Measurements from ENCODE around the gene QRICH1. TPM values are rescaled to one million over a fixed set of nuclear protein-coding genes. Genes with fewer than 3 reads are reported as not detected.

The QRICH1 gene
- total RNA-seq, 5 donors from 2014 or later (not counting 1 experiment from before 2014, with no cell fraction given), result 142 to 202 (median 155) TPM

- ATAC-seq (replicated peaks in 1 of 4) (no peak), DNase-seq (no peak)
- Mint-ChIP-seq H3K36me3 (peaks cover 38% of the 10 kb centered on the region), H3K27me3 (no peaks in the 10 kb centered on the region), H3K27ac (no peak overlapping the region), H3K9me3 (no peaks in the 10 kb centered on the region), H3K4me1 (peaks cover 18 to 22% (median 19%) of the 10 kb centered on the region in 3 donors), H3K4me3 (no peak overlapping the region)
- CTCF ChIA-PET, result no interaction called here
- H3K9me3 ChIP-seq, result no peaks in the 10 kb centered on the region
- WGBS (ENCODE audit: insufficient coverage), result 92% methylated on average over 2 of the region's 13 CpGs
- H3K27me3 ChIP-seq (replicated peaks in 1 of 2; ENCODE audit: control insufficient read depth in 2 of 2, extremely low read depth in 1 of 2, insufficient read depth in 2 of 2, low read length in 1 of 2), result no peaks in the 10 kb centered on the region
- H3K27ac ChIP-seq (ENCODE audit: low read length), result no peak overlapping the region
- POLR2A ChIA-PET, result no interaction called here
- peaks cover 10 to 63% of the 10 kb centered on the region in 2 donors for H3K36me3 ChIP-seq (ENCODE audit: control insufficient read depth in 2 of 2, extremely low read depth in 1 of 2, insufficient read depth in 1 of 2, low read length in 1 of 2)
- H3K4me1 ChIP-seq (ENCODE audit: control insufficient read depth in 1 of 2, extremely low read depth in 1 of 2, insufficient read depth in 2 of 2, low read length in 2 of 2), result peaks cover 8 to 24% of the 10 kb centered on the region in 2 experiments
- H3K4me3 ChIP-seq (ENCODE audit: control insufficient read depth in 1 of 2, extremely low read depth in 1 of 2, low read length in 1 of 2), result no peak overlapping the region
Observed at GRCh38 chr3:49098910-49099630, 5.2 kb upstream of the QRICH1 start.

GRCh38 chr3:49098429-49098828 is 4.6 kb upstream of the QRICH1 start:
- WGBS (ENCODE audit: insufficient coverage), result 94% methylated on average over 2 of the region's 5 CpGs
- H3K4me1 ChIP-seq (ENCODE audit: control insufficient read depth in 1 of 2, extremely low read depth in 1 of 2, insufficient read depth in 2 of 2, low read length in 2 of 2), result peaks cover 4 to 18% of the 10 kb centered on the region in 2 experiments
- peaks cover 10 to 63% of the 10 kb centered on the region in 2 donors for H3K36me3 ChIP-seq (ENCODE audit: control insufficient read depth in 2 of 2, extremely low read depth in 1 of 2, insufficient read depth in 1 of 2, low read length in 1 of 2)
- no peak overlapping the region for H3K4me3 ChIP-seq (ENCODE audit: control insufficient read depth in 1 of 2, extremely low read depth in 1 of 2, low read length in 1 of 2)
- no peaks in the 10 kb centered on the region for H3K9me3 ChIP-seq
- Mint-ChIP-seq H3K27ac (no peak overlapping the region), H3K36me3 (peaks cover 37% of the 10 kb centered on the region), H3K4me3 (no peak overlapping the region), H3K4me1 (peaks cover 11 to 18% (median 12%) of the 10 kb centered on the region in 3 donors), H3K9me3 (no peaks in the 10 kb centered on the region), H3K27me3 (no peaks in the 10 kb centered on the region)
- POLR2A ChIA-PET, result no interaction called here
- DNase-seq (no peak), ATAC-seq (replicated peaks in 1 of 4) (no peak)
- H3K27ac ChIP-seq (ENCODE audit: low read length), result no peak overlapping the region
- H3K27me3 ChIP-seq (replicated peaks in 1 of 2; ENCODE audit: control insufficient read depth in 2 of 2, extremely low read depth in 1 of 2, insufficient read depth in 2 of 2, low read length in 1 of 2), result no peaks in the 10 kb centered on the region
- CTCF ChIA-PET, result no interaction called here

GRCh38 chr3:49092938-49093852 is 676 bp downstream of the QRICH1 start:
- ChIA-PET POLR2A (interaction anchor here (0.6 to 1.9 kb wide), 6 partner anchors 28 to 377 kb away, joined by 3 to 17 read pairs (median 3); partner anchors contain the start of genes DAG1 (in 1 of the 2), IMPDH2 (in 1 of the 2), USP19 (in 1 of the 2) and WDR6 (in 1 of the 2)), CTCF (interaction anchor here in 1 of 2 donors (0.6 to 2.7 kb wide), 12 partner anchors 11 to 409 kb away, joined by 3 to 28 read pairs (median 6); partner anchors contain the start of genes KLHDC8B, NDUFAF3, QARS1 and USP19)
- no peaks in the 10 kb centered on the region for H3K27me3 ChIP-seq (replicated peaks in 1 of 2; ENCODE audit: control insufficient read depth in 2 of 2, extremely low read depth in 1 of 2, insufficient read depth in 2 of 2, low read length in 1 of 2)
- no peaks in the 10 kb centered on the region for H3K9me3 ChIP-seq
- H3K4me1 Mint-ChIP-seq, result peaks cover 45 to 54% (median 50%) of the 10 kb centered on the region in 3 donors
- no peaks in the 10 kb centered on the region for H3K9me3 Mint-ChIP-seq
- peak; percentile 59 to 90 (median 80) for DNase-seq
- H3K27me3 Mint-ChIP-seq, result no peaks in the 10 kb centered on the region
- peaks cover 14 to 45% of the 10 kb centered on the region in 2 experiments for H3K4me1 ChIP-seq (ENCODE audit: control insufficient read depth in 1 of 2, extremely low read depth in 1 of 2, insufficient read depth in 2 of 2, low read length in 2 of 2)
- H3K4me3 ChIP-seq (ENCODE audit: control insufficient read depth in 1 of 2, extremely low read depth in 1 of 2, low read length in 1 of 2), result peak overlapping the region; percentile 78 to 99
- H3K27ac Mint-ChIP-seq, result peak overlapping the region; percentile 88 to 90
- H3K36me3 Mint-ChIP-seq, result peaks cover 11% of the 10 kb centered on the region
- ATAC-seq (replicated peaks in 1 of 4), result peak; percentile 42 to 48 (median 46)
- peak overlapping the region; percentile 90 to 98 (median 94) for H3K4me3 Mint-ChIP-seq
- H3K27ac ChIP-seq (ENCODE audit: low read length), result peak overlapping the region; percentile 96
- whole genome bisulfite sequencing (ENCODE audit: insufficient coverage), result 0% methylated on average over 70 of the region's 86 CpGs
- peaks cover 0 to 20% of the 10 kb centered on the region in 2 donors for H3K36me3 ChIP-seq (ENCODE audit: control insufficient read depth in 2 of 2, extremely low read depth in 1 of 2, insufficient read depth in 1 of 2, low read length in 1 of 2)

- POLR2A ChIA-PET, result interaction anchor here in 1 of 2 donors (0.7 to 1.1 kb wide), 2 partner anchors 10 to 52 kb away, joined by 3 read pairs; partner anchors contain the start of gene IMPDH2
Observed at GRCh38 chr3:49081429-49081828, 12.4 kb downstream of the QRICH1 start.

GRCh38 chr3:49079270-49079669 is 14.6 kb downstream of the QRICH1 start:
- Mint-ChIP-seq H3K36me3 (peaks cover 11% of the 10 kb centered on the region), H3K27me3 (no peaks in the 10 kb centered on the region), H3K27ac (no peak overlapping the region), H3K9me3 (no peaks in the 10 kb centered on the region), H3K4me3 (no peak overlapping the region), H3K4me1 (peaks cover 8 to 27% (median 24%) of the 10 kb centered on the region in 3 donors)
- Histone ChIP-seq H3K9me3 (no peaks in the 10 kb centered on the region), H3K36me3 (ENCODE audit: control insufficient read depth in 2 of 2, extremely low read depth in 1 of 2, insufficient read depth in 1 of 2, low read length in 1 of 2) (peaks cover 8 to 40% of the 10 kb centered on the region in 2 donors), H3K4me3 (ENCODE audit: control insufficient read depth in 1 of 2, extremely low read depth in 1 of 2, low read length in 1 of 2) (no peak overlapping the region), H3K4me1 (ENCODE audit: control insufficient read depth in 1 of 2, extremely low read depth in 1 of 2, insufficient read depth in 2 of 2, low read length in 2 of 2) (peaks cover 0 to 6% of the 10 kb centered on the region in 2 experiments), H3K27me3 (replicated peaks in 1 of 2; ENCODE audit: control insufficient read depth in 2 of 2, extremely low read depth in 1 of 2, insufficient read depth in 2 of 2, low read length in 1 of 2) (no peaks in the 10 kb centered on the region), H3K27ac (ENCODE audit: low read length) (no peak overlapping the region)
- 100% methylated on average over 1 of the region's 2 CpGs for WGBS (ENCODE audit: insufficient coverage)
- DNase-seq (no peak), ATAC-seq (replicated peaks in 1 of 4) (no peak)
- CTCF ChIA-PET, result no interaction called here
- POLR2A ChIA-PET, result no interaction called here

More at GRCh38 chr3:49081429-49081828, 12.4 kb downstream of the QRICH1 start:
- no peaks in the 10 kb centered on the region for H3K27me3 Mint-ChIP-seq
- peaks cover 3% of the 10 kb centered on the region for H3K36me3 Mint-ChIP-seq
- ATAC-seq (replicated peaks in 1 of 4) (peak in 1 of 4 experiments; percentile 24), DNase-seq (no peak)
- Histone ChIP-seq H3K4me1 (ENCODE audit: control insufficient read depth in 1 of 2, extremely low read depth in 1 of 2, insufficient read depth in 2 of 2, low read length in 2 of 2) (peaks cover 0 to 6% of the 10 kb centered on the region in 2 experiments), H3K9me3 (no peaks in the 10 kb centered on the region), H3K36me3 (ENCODE audit: control insufficient read depth in 2 of 2, extremely low read depth in 1 of 2, insufficient read depth in 1 of 2, low read length in 1 of 2) (peaks cover 5 to 23% of the 10 kb centered on the region in 2 donors), H3K4me3 (ENCODE audit: control insufficient read depth in 1 of 2, extremely low read depth in 1 of 2, low read length in 1 of 2) (no peak overlapping the region), H3K27me3 (replicated peaks in 1 of 2; ENCODE audit: control insufficient read depth in 2 of 2, extremely low read depth in 1 of 2, insufficient read depth in 2 of 2, low read length in 1 of 2) (no peaks in the 10 kb centered on the region), H3K27ac (ENCODE audit: low read length) (no peak overlapping the region)
- H3K27ac Mint-ChIP-seq, result no peak overlapping the region
- no peaks in the 10 kb centered on the region for H3K9me3 Mint-ChIP-seq
- CTCF ChIA-PET, result interaction anchor here in 1 of 2 donors (0.7 kb wide), 1 partner anchor 369 kb away, joined by 3 read pairs; no protein-coding TSS in a partner anchor
- 91% methylated on average over 8 of the region's 8 CpGs for WGBS (ENCODE audit: insufficient coverage)
- peaks cover 8 to 36% (median 30%) of the 10 kb centered on the region in 3 donors for H3K4me1 Mint-ChIP-seq
- no peak overlapping the region for H3K4me3 Mint-ChIP-seq

GRCh38 chr3:49076646-49077045 is 17.2 kb downstream of the QRICH1 start:
- no peak overlapping the region for H3K27ac Mint-ChIP-seq
- 83% methylated on average over 1 of the region's 4 CpGs for WGBS (ENCODE audit: insufficient coverage)
- POLR2A ChIA-PET, result no interaction called here

More at GRCh38 chr3:49076646-49077045, 17.2 kb downstream of the QRICH1 start:
- H3K4me1 ChIP-seq (ENCODE audit: control insufficient read depth in 1 of 2, extremely low read depth in 1 of 2, insufficient read depth in 2 of 2, low read length in 2 of 2), result no peaks in the 10 kb centered on the region
- Mint-ChIP-seq H3K9me3 (no peaks in the 10 kb centered on the region), H3K4me1 (peaks cover 8 to 24% (median 20%) of the 10 kb centered on the region in 3 donors), H3K4me3 (no peak overlapping the region), H3K27me3 (no peaks in the 10 kb centered on the region), H3K36me3 (peaks cover 18% of the 10 kb centered on the region)
- no peak overlapping the region for H3K27ac ChIP-seq (ENCODE audit: low read length)
- no peaks in the 10 kb centered on the region for H3K27me3 ChIP-seq (replicated peaks in 1 of 2; ENCODE audit: control insufficient read depth in 2 of 2, extremely low read depth in 1 of 2, insufficient read depth in 2 of 2, low read length in 1 of 2)
- CTCF ChIA-PET, result no interaction called here
- ATAC-seq (replicated peaks in 1 of 4) (no peak), DNase-seq (no peak)
- H3K9me3 ChIP-seq, result no peaks in the 10 kb centered on the region
- peaks cover 11 to 62% of the 10 kb centered on the region in 2 donors for H3K36me3 ChIP-seq (ENCODE audit: control insufficient read depth in 2 of 2, extremely low read depth in 1 of 2, insufficient read depth in 1 of 2, low read length in 1 of 2)
- H3K4me3 ChIP-seq (ENCODE audit: control insufficient read depth in 1 of 2, extremely low read depth in 1 of 2, low read length in 1 of 2), result no peak overlapping the region

Measured in T-cell (primary cell).